ENCODE data around the gene LRRK1.

GRCh38 chr15:100947760-100948429, 28.7 kb downstream of the LRRK1 start:
- no peak for TF ChIP-seq CTCF (IDR thresholded peaks at IDR 0.05)
- TF ChIP-seq POLR2A (IDR thresholded peaks at IDR 0.05), result no peak
- no peak for TF ChIP-seq EP300 (IDR thresholded peaks at IDR 0.05)

Measured in ovary (tissue), 3 donors.